ENCODE results near the gene PPEF1. TPM values are rescaled to one million over a fixed set of nuclear protein-coding genes. Genes with fewer than 3 reads are reported as not detected.

The PPEF1 gene
- total RNA-seq, 2 donors from 2014 or later: 0.15 TPM; not detected in 1

DNA sequence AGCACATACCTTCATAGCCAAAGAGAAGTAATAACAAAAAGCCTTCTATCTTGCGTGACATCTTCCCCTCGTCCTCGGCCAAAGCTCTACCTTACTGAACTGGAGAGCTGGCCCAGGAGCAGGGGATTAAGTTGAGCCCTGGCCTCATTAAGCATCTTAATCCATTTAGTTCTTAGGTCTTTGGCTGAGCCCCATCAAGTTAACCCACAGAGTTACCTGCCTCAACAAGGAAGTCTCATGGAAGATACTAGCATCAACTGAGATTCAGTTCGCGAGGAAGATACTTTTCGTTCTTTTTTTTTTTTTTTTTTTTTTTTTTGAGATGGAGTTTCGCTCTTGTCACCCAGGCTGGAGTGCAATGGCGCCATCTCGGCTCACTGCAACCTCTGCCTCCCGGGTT is 35.4 kb upstream of the PPEF1 start, which contains the start of gene RS1:
Gene RS1 (minus strand): TSS at position 101 of the 400 bp plus-strand sequence. CDS start 40 bp downstream, at position 61.
- TF ChIP-seq, protein P1, sequence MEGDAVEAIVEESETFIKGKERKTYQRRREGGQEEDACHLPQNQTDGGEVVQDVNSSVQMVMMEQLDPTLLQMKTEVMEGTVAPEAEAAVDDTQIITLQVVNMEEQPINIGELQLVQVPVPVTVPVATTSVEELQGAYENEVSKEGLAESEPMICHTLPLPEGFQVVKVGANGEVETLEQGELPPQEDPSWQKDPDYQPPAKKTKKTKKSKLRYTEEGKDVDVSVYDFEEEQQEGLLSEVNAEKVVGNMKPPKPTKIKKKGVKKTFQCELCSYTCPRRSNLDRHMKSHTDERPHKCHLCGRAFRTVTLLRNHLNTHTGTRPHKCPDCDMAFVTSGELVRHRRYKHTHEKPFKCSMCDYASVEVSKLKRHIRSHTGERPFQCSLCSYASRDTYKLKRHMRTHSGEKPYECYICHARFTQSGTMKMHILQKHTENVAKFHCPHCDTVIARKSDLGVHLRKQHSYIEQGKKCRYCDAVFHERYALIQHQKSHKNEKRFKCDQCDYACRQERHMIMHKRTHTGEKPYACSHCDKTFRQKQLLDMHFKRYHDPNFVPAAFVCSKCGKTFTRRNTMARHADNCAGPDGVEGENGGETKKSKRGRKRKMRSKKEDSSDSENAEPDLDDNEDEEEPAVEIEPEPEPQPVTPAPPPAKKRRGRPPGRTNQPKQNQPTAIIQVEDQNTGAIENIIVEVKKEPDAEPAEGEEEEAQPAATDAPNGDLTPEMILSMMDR (IDR thresholded peaks at IDR 0.05): no peak
- Histone ChIP-seq H3K9ac (ENCODE audit: low read depth in 2 of 2, low read length in 2 of 2) (no peak within 1 kb of the TSS), H3K4me3 (no peak within 1 kb of the TSS), H3K9me3 (no peaks in the 10 kb centered on the region), H3K4me1 (no peaks in the 10 kb centered on the region), H3K27ac (no peak within 1 kb of the TSS), H3K27me3 (no peaks in the 10 kb centered on the region), H3K36me3 (no peaks in the 10 kb centered on the region)
- intact Hi-C loops (cut with DNase I): loop anchor here (10.0 kb wide), 1 partner anchor 247 kb away; the partner anchor contains the start of gene CDKL5
- DNase-seq: no peak

DNA sequence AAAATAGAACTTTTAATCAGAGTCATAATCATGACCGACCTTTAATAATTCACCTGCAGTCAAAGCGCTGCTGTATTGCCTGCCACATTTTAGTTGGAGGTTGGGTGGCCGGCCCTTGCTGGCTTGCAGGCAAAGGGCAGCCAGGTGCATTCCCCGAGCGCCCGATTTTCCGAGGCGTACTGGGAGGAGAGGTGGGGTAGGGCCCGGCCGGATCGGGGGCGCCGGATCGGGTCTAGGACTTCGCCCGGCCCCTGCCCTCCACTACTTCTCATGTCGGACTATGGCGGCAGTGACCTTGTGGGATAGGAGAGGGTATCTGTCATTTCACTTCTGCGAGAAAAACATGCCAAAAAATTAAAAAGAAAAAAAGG is 33.0 kb upstream of the PPEF1 start:
- Histone ChIP-seq H3K9me3 (no peaks in the 10 kb centered on the region), H3K36me3 (no peaks in the 10 kb centered on the region), H3K4me1 (no peaks in the 10 kb centered on the region), H3K4me3 (peak overlapping the region; percentile 52), H3K27ac (no peak overlapping the region), H3K9ac (ENCODE audit: low read depth in 2 of 2, low read length in 2 of 2) (peak overlapping the region in 1 of 2 donors; percentile 66), H3K27me3 (no peaks in the 10 kb centered on the region)
- intact Hi-C loops (cut with DNase I): loop anchor here (10.0 kb wide), 1 partner anchor 250 kb away; the partner anchor contains the start of gene CDKL5
- peak; percentile 34 for DNase-seq
- TF ChIP-seq, protein P1 (IDR thresholded peaks at IDR 0.05): no peak

DNA sequence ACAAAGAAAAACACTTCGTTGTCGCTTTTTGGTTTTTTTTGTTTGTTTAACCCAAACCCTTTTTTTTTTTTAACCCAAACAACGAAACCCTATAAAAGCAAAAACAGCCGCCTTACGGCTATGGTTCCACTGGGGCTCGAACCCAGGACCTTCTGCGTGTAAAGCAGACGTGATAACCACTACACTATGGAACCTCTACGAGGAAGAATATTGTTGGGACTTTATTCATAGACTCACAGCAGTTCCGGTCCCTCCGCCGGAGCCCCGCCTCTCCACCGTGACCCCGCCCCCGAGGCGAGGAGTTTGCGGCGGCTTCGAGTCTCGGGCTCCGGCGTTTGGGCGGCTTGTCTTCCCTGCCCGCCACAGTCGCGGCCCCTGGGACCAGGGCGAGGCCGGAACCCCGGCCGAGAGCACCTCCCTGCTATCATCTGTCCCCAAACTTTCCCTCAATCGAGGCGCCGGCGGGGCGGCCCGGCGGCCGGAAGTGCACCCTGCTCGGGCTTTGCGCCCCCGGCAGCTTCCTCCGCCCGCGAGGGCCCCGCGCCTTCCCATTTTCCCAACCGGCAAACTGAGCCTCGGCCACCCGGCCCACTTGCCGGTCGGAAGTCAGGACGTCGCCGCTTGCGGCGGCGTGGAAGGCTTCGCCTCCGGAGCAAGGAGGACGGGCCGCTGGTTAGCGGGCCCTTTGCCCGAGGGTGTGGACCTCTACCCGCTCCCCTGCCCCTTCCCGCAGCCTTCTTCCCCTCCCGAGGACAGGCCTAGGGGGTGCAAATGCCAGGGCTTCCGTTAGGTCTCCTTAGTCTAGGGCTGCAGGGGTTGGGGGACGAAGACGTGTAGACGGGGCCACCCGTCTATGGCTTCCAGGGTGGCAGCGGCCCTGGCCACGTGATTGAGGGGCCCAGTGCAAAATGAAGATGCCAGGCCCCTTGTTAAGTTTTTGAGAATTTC is 32.4 kb upstream of the PPEF1 start:
- peak; percentile 80 for DNase-seq
- Histone ChIP-seq H3K27ac (peak overlapping the region; percentile 53), H3K9me3 (no peaks in the 10 kb centered on the region), H3K27me3 (no peaks in the 10 kb centered on the region), H3K36me3 (no peaks in the 10 kb centered on the region), H3K9ac (ENCODE audit: low read depth in 2 of 2, low read length in 2 of 2) (peak overlapping the region; percentile 19 to 70), H3K4me3 (peak overlapping the region; percentile 52), H3K4me1 (no peaks in the 10 kb centered on the region)
- TF ChIP-seq, protein P1 (IDR thresholded peaks at IDR 0.05): no peak
- intact Hi-C loops (cut with DNase I): loop anchor here (10.0 kb wide), 1 partner anchor 250 kb away; the partner anchor contains the start of gene CDKL5

DNA sequence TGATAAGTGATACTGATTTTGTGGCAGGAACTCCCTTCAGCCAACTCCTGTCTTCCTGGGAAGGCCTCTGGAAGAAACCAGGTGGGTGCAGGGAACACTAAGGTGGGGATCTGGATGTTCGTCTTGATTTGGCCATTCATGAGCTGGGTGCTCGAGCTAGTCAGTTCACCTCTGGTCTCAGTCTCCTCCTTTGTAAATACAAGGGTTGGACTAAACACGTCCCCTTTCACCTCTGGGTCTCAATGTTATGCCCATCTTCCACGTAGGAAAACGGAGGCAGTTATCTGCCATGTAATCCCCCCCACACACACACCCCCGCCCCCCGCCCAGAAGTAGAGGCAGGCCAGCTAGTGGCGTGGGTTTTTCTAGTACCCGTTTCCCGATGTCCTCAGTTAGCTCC is 31.4 kb upstream of the PPEF1 start:
- no peak overlapping the region for H3K4me3 ChIP-seq
- H3K27ac ChIP-seq: no peak overlapping the region
- TF ChIP-seq, protein P1 (IDR thresholded peaks at IDR 0.05): no peak
- H3K4me1 ChIP-seq: no peaks in the 10 kb centered on the region
- H3K9ac ChIP-seq (ENCODE audit: low read depth in 2 of 2, low read length in 2 of 2): no peak overlapping the region
- no peaks in the 10 kb centered on the region for H3K36me3 ChIP-seq
- no peak for DNase-seq
- H3K27me3 ChIP-seq: no peaks in the 10 kb centered on the region
- H3K9me3 ChIP-seq: no peaks in the 10 kb centered on the region
- intact Hi-C loops (cut with DNase I): loop anchor here (10.0 kb wide), 1 partner anchor 251 kb away; the partner anchor contains the start of gene CDKL5

DNA sequence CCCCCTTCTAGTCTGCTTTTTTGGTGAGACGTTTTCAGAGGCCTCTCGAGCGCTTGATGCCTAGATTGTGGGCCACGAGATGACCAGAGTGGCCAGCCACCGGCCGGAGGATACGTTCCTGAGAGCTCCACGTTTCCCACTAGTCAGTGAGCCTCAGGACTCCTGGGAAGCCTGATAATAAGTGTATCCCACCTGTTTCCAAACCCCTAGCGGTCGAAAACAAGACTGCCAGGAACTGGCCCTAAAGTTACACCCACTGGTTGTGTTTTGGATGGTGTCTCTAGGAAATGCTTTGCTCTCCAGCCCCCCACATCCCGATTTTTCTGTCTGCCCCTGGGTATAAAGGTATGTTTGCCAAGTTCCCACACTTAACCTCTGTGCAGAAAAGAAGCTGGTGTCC is 31.0 kb upstream of the PPEF1 start:
- no peak for DNase-seq
- no peaks in the 10 kb centered on the region for H3K36me3 ChIP-seq
- H3K4me3 ChIP-seq: no peak overlapping the region
- no peaks in the 10 kb centered on the region for H3K4me1 ChIP-seq
- H3K27me3 ChIP-seq: no peaks in the 10 kb centered on the region
- no peaks in the 10 kb centered on the region for H3K9me3 ChIP-seq
- H3K27ac ChIP-seq: no peak overlapping the region
- H3K9ac ChIP-seq (ENCODE audit: low read depth in 2 of 2, low read length in 2 of 2): no peak overlapping the region
- TF ChIP-seq, protein P1 (IDR thresholded peaks at IDR 0.05): no peak
- intact Hi-C loops (cut with DNase I): loop anchor here (10.0 kb wide), 1 partner anchor 252 kb away; the partner anchor contains the start of gene CDKL5
